HG03097 (cell line): ENCODE measurements around the gene COQ5.
A peak's percentile ranks its signal among the peaks of the same experiment; 100 is the strongest.
"Not testable (repeated sequence)": the region's sequence is repeated elsewhere in the genome, so short reads cannot be mapped to it uniquely, and the experiment has no call there.

Source experiments
- ATAC-seq: cut with Tn5 transposase; IDR thresholded peaks from one replicate; pipeline ENCODE4 v1.9.1; 2021; ENCODE audit not compliant: unreplicated experiment, low FRiP score

COQ5 gene

GRCh38 chr12:120528861-120529525, at the start of gene COQ5:
COQ5 (minus strand) TSS chr12:120529158; CDS start chr12:120529141, 17 bp downstream.
- peak; percentile 69 for ATAC-seq

GRCh38 chr12:120574106-120574505, 45.1 kb upstream of the COQ5 start:
- no peak for ATAC-seq

GRCh38 chr12:120573560-120573959, 44.6 kb upstream of the COQ5 start:
- ATAC-seq = no peak

GRCh38 chr12:120571299-120571698, 42.3 kb upstream of the COQ5 start:
- ATAC-seq = no peak

- no peak for ATAC-seq
Measured at GRCh38 chr12:120563495-120563894, 34.5 kb upstream of the COQ5 start.

GRCh38 chr12:120562906-120563305, 33.9 kb upstream of the COQ5 start:
- no peak for ATAC-seq

- ATAC-seq = no peak
Measured at GRCh38 chr12:120557589-120557988, 28.6 kb upstream of the COQ5 start.

GRCh38 chr12:120554678-120555077, 25.7 kb upstream of the COQ5 start:
- no peak for ATAC-seq

- ATAC-seq = no peak
Measured at GRCh38 chr12:120546050-120546386, 17.1 kb upstream of the COQ5 start.

GRCh38 chr12:120544691-120545090, 15.7 kb upstream of the COQ5 start:
- ATAC-seq = no peak

- no peak for ATAC-seq
Measured at GRCh38 chr12:120542166-120542565, 13.2 kb upstream of the COQ5 start.

- ATAC-seq = no peak
Measured at GRCh38 chr12:120540445-120540844, 11.5 kb upstream of the COQ5 start.

- ATAC-seq = no peak
Measured at GRCh38 chr12:120539303-120539702, 10.3 kb upstream of the COQ5 start.

- no peak for ATAC-seq
Measured at GRCh38 chr12:120538281-120539156, 9.6 kb upstream of the COQ5 start.

- no peak for ATAC-seq
Measured at GRCh38 chr12:120537856-120538220, 8.9 kb upstream of the COQ5 start.

- ATAC-seq = no peak
Measured at GRCh38 chr12:120536064-120536791, 7.3 kb upstream of the COQ5 start.

- peak; percentile 30 for ATAC-seq
Measured at GRCh38 chr12:120534703-120535655, 6.0 kb upstream of the COQ5 start.

GRCh38 chr12:120534203-120534702, 5.3 kb upstream of the COQ5 start, which contains the start of gene RNF10:
RNF10 (plus strand) TSS chr12:120534356; CDS start chr12:120534812, 456 bp downstream.
- peak; percentile 67 for ATAC-seq

- no peak for ATAC-seq
Measured at GRCh38 chr12:120532701-120533238, 3.8 kb upstream of the COQ5 start.

GRCh38 chr12:120530418-120530761, 1.4 kb upstream of the COQ5 start:
- not testable (repeated sequence) for ATAC-seq
